Ectodermal cell (in vitro differentiated cells): ENCODE results near the gene CHURC1.

ENCODE experiments used
- H3K27ac ChIP-seq: 2 replicates; pipeline ENCODE4 v1.7.0; 2013; ENCODE audit warnings: mild to moderate bottlenecking, low read depth, low read length; ENCODE audit not compliant: insufficient read depth, poor library complexity, severe bottlenecking
- H3K27me3 ChIP-seq: 2 replicates; pipeline ENCODE4 v1.7.0; 2013; ENCODE audit warnings: mild to moderate bottlenecking, low read length; ENCODE audit not compliant: insufficient read depth, control insufficient read depth, poor library complexity, severe bottlenecking
- H3K36me3 ChIP-seq: one replicate; pipeline ENCODE4 v1.7.0; 2013; ENCODE audit warnings: low read length; ENCODE audit not compliant: control insufficient read depth, insufficient read depth
- H3K4me1 ChIP-seq: one replicate; pipeline ENCODE4 v1.7.0; 2013; ENCODE audit warnings: low read length; ENCODE audit not compliant: control insufficient read depth, insufficient read depth
- H3K4me3 ChIP-seq: 2 replicates; pipeline ENCODE4 v1.7.0; 2013; ENCODE audit warnings: low read depth, low read length, control low read depth; ENCODE audit not compliant: insufficient read depth
- H3K9me3 ChIP-seq: 2 replicates; pipeline ENCODE4 v1.7.0; 2013; ENCODE audit warnings: mild to moderate bottlenecking, low read length, moderate library complexity; ENCODE audit not compliant: control insufficient read depth
- WGBS, 2 experiments: methylation state at CpG; one replicate each; pipeline ENCODE4 v1.1.7; 2013; ENCODE audit warnings: missing lambda C conversion rate in 2 of 2; 5-methylcytosine and 5-hydroxymethylcytosine counted together

The CHURC1 gene

GRCh38 chr14:64945431-64946178, 31.4 kb downstream of the CHURC1 start:
- WGBS, 2 experiments: 91 to 94% methylated on average over 11 to 12 of the region's 12 CpGs
- Histone ChIP-seq H3K27me3 (no peaks in the 10 kb centered on the region), H3K27ac (no peak overlapping the region), H3K36me3 (no peaks in the 10 kb centered on the region), H3K4me1 (no peaks in the 10 kb centered on the region), H3K4me3 (no peak overlapping the region), H3K9me3 (no peaks in the 10 kb centered on the region)

GRCh38 chr14:64946310-64947045, 32.2 kb downstream of the CHURC1 start:
- Histone ChIP-seq H3K4me1 (no peaks in the 10 kb centered on the region), H3K27ac (no peak overlapping the region), H3K27me3 (no peaks in the 10 kb centered on the region), H3K4me3 (no peak overlapping the region), H3K36me3 (no peaks in the 10 kb centered on the region), H3K9me3 (no peaks in the 10 kb centered on the region)
- WGBS, 2 experiments: 85 to 88% methylated on average over 6 of the region's 6 CpGs

GRCh38 chr14:64947710-64948611, 33.7 kb downstream of the CHURC1 start:
- H3K36me3 ChIP-seq: no peaks in the 10 kb centered on the region
- no peaks in the 10 kb centered on the region for H3K27me3 ChIP-seq
- H3K4me3 ChIP-seq: no peak overlapping the region
- H3K4me1 ChIP-seq: no peaks in the 10 kb centered on the region
- WGBS, 2 experiments: 90 to 91% methylated on average over 28 of the region's 28 CpGs
- H3K9me3 ChIP-seq: no peaks in the 10 kb centered on the region
- no peak overlapping the region for H3K27ac ChIP-seq

- Histone ChIP-seq H3K27ac (no peak overlapping the region), H3K36me3 (no peaks in the 10 kb centered on the region), H3K27me3 (no peaks in the 10 kb centered on the region), H3K4me1 (no peaks in the 10 kb centered on the region), H3K4me3 (no peak overlapping the region), H3K9me3 (no peaks in the 10 kb centered on the region)
- WGBS, 2 experiments: 93 to 94% methylated on average over 8 of the region's 8 CpGs
These were observed 34.5 kb downstream of the CHURC1 start for GRCh38 chr14:64948612-64949210.

- H3K4me1 ChIP-seq: no peaks in the 10 kb centered on the region
- H3K36me3 ChIP-seq: no peaks in the 10 kb centered on the region
- H3K9me3 ChIP-seq: no peaks in the 10 kb centered on the region
- 96% methylated on average over 8 of the region's 8 CpGs for WGBS, 2 experiments
- H3K4me3 ChIP-seq: no peak overlapping the region
- H3K27me3 ChIP-seq: no peaks in the 10 kb centered on the region
- no peak overlapping the region for H3K27ac ChIP-seq
These were observed 36.6 kb downstream of the CHURC1 start for GRCh38 chr14:64950889-64951288.

GRCh38 chr14:64951291-64951690, 37.0 kb downstream of the CHURC1 start:
- no peaks in the 10 kb centered on the region for H3K36me3 ChIP-seq
- no peaks in the 10 kb centered on the region for H3K9me3 ChIP-seq
- no peaks in the 10 kb centered on the region for H3K27me3 ChIP-seq
- WGBS, 2 experiments: 94 to 95% methylated on average over 8 of the region's 8 CpGs
- H3K27ac ChIP-seq: no peak overlapping the region
- no peaks in the 10 kb centered on the region for H3K4me1 ChIP-seq
- no peak overlapping the region for H3K4me3 ChIP-seq

- no peaks in the 10 kb centered on the region for H3K36me3 ChIP-seq
- H3K4me3 ChIP-seq: no peak overlapping the region
- H3K27ac ChIP-seq: no peak overlapping the region
- no peaks in the 10 kb centered on the region for H3K4me1 ChIP-seq
- H3K9me3 ChIP-seq: no peaks in the 10 kb centered on the region
- H3K27me3 ChIP-seq: no peaks in the 10 kb centered on the region
These were observed 37.5 kb downstream of the CHURC1 start for GRCh38 chr14:64951724-64952123.

- H3K27me3 ChIP-seq: no peaks in the 10 kb centered on the region
- H3K36me3 ChIP-seq: no peaks in the 10 kb centered on the region
- H3K27ac ChIP-seq: no peak overlapping the region
- 86 to 89% methylated on average over 7 of the region's 7 CpGs for WGBS, 2 experiments
- no peaks in the 10 kb centered on the region for H3K9me3 ChIP-seq
- no peaks in the 10 kb centered on the region for H3K4me1 ChIP-seq
- no peak overlapping the region for H3K4me3 ChIP-seq
These were observed 38.5 kb downstream of the CHURC1 start for GRCh38 chr14:64952598-64953309.

- Histone ChIP-seq H3K9me3 (no peaks in the 10 kb centered on the region), H3K4me1 (no peaks in the 10 kb centered on the region), H3K4me3 (no peak overlapping the region), H3K27ac (no peak overlapping the region), H3K27me3 (no peaks in the 10 kb centered on the region), H3K36me3 (no peaks in the 10 kb centered on the region)
- 94% methylated on average over 8 of the region's 8 CpGs for WGBS, 2 experiments
These were observed 39.0 kb downstream of the CHURC1 start for GRCh38 chr14:64953310-64953654.
